ENCODE measurements around the gene MCM8. TPM values are rescaled to one million over a fixed set of nuclear protein-coding genes. Genes with fewer than 3 reads are reported as not detected.

The MCM8 gene
- total and polyA plus RNA-seq, 2 experiments from 2014 or later = 1.5 to 6.7 TPM

DNA sequence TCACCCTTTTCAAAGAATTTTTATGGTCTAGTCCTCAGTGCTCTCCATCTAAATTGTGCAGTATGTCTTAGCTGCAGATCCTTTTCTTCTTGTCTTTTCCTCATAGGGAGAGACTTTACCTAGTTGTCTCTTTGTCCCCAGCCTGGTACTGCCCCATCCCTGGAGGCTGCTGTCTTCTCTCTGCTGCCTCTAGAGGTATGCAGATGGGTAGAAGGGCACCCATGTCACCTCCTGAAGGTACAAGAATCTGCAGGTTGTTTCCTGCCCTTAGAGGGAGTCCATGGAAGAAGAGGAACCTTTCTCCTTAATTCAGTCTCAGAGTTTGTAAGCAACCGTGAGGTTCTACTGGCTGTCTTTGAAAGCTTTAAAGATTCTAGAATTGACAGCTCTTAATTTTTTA, 39.1 kb downstream of the MCM8 start:
- H3K79me2 ChIP-seq = no peaks in the 10 kb centered on the region
- H3K9me3 ChIP-seq (ENCODE audit: low read depth) = no peaks in the 10 kb centered on the region
- H3K4me3 ChIP-seq = no peak overlapping the region
- no peaks in the 10 kb centered on the region for H3K36me3 ChIP-seq (replicated peaks; ENCODE audit: insufficient read depth, low read depth)
- 100% methylated on average over 1 of the region's 1 CpG for WGBS (ENCODE audit: low lambda C conversion rate, missing lambda C conversion rate)
- H3K9me2 ChIP-seq (replicated peaks; ENCODE audit: insufficient read depth) = no peaks in the 10 kb centered on the region
- peaks cover 24% of the 10 kb centered on the region for H3K4me1 ChIP-seq (ENCODE audit: insufficient read depth)
- H2AFZ ChIP-seq = no peak overlapping the region
- no peak overlapping the region for H3K4me2 ChIP-seq
- H4K20me1 ChIP-seq (ENCODE audit: insufficient read depth, poor library complexity, severe bottlenecking) = no peaks in the 10 kb centered on the region
- no peaks in the 10 kb centered on the region for H3K27me3 ChIP-seq
- TF ChIP-seq, protein P1, sequence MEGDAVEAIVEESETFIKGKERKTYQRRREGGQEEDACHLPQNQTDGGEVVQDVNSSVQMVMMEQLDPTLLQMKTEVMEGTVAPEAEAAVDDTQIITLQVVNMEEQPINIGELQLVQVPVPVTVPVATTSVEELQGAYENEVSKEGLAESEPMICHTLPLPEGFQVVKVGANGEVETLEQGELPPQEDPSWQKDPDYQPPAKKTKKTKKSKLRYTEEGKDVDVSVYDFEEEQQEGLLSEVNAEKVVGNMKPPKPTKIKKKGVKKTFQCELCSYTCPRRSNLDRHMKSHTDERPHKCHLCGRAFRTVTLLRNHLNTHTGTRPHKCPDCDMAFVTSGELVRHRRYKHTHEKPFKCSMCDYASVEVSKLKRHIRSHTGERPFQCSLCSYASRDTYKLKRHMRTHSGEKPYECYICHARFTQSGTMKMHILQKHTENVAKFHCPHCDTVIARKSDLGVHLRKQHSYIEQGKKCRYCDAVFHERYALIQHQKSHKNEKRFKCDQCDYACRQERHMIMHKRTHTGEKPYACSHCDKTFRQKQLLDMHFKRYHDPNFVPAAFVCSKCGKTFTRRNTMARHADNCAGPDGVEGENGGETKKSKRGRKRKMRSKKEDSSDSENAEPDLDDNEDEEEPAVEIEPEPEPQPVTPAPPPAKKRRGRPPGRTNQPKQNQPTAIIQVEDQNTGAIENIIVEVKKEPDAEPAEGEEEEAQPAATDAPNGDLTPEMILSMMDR (IDR thresholded peaks at IDR 0.05; ENCODE audit: poor library complexity) = no peak
- no peak for TF ChIP-seq EZH2 (IDR thresholded peaks at IDR 0.05; ENCODE audit: borderline replicate concordance)
- TF ChIP-seq EZH2phosphoT487 (IDR thresholded peaks at IDR 0.05; ENCODE audit: low read depth, severe bottlenecking, unreplicated experiment) = no peak
- DNase-seq (ENCODE audit: low spot score) = no peak
- H3K27ac ChIP-seq = no peak overlapping the region

DNA sequence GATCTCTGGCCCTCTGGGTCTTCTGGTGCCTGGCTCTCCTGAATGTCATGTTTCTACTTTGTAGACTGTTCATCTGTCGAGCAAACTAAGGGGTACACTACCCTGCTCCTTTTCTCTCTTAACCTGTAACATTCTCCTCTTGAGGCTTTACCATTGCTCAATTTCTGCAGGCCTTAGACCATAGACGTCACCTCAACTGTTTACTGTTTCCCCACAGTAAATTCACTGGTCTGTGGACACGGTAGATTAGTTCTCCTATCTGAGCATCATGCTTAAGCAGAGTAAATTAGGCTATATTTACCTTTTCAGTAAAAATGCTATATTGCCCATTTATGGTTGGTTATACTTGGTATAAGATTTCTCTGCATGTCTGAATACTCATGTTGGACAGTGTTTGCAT, 40.5 kb downstream of the MCM8 start:
- no peaks in the 10 kb centered on the region for H4K20me1 ChIP-seq (ENCODE audit: insufficient read depth, poor library complexity, severe bottlenecking)
- H3K27me3 ChIP-seq = no peaks in the 10 kb centered on the region
- no peak for DNase-seq (ENCODE audit: low spot score)
- peak overlapping the region; percentile 75 for H3K27ac ChIP-seq
- 62% methylated on average over 3 of the region's 3 CpGs for WGBS (ENCODE audit: low lambda C conversion rate, missing lambda C conversion rate)
- no peak overlapping the region for H2AFZ ChIP-seq
- no peaks in the 10 kb centered on the region for H3K36me3 ChIP-seq (replicated peaks; ENCODE audit: insufficient read depth, low read depth)
- no peaks in the 10 kb centered on the region for H3K79me2 ChIP-seq
- H3K9me3 ChIP-seq (ENCODE audit: low read depth) = no peaks in the 10 kb centered on the region
- TF ChIP-seq, protein P1 (IDR thresholded peaks at IDR 0.05; ENCODE audit: poor library complexity) = no peak
- TF ChIP-seq EZH2 (IDR thresholded peaks at IDR 0.05; ENCODE audit: borderline replicate concordance) = no peak
- no peak for TF ChIP-seq EZH2phosphoT487 (IDR thresholded peaks at IDR 0.05; ENCODE audit: low read depth, severe bottlenecking, unreplicated experiment)
- H3K4me1 ChIP-seq (ENCODE audit: insufficient read depth) = peaks cover 24% of the 10 kb centered on the region
- no peak overlapping the region for H3K4me3 ChIP-seq
- H3K9me2 ChIP-seq (replicated peaks; ENCODE audit: insufficient read depth) = no peaks in the 10 kb centered on the region
- H3K4me2 ChIP-seq = no peak overlapping the region

DNA sequence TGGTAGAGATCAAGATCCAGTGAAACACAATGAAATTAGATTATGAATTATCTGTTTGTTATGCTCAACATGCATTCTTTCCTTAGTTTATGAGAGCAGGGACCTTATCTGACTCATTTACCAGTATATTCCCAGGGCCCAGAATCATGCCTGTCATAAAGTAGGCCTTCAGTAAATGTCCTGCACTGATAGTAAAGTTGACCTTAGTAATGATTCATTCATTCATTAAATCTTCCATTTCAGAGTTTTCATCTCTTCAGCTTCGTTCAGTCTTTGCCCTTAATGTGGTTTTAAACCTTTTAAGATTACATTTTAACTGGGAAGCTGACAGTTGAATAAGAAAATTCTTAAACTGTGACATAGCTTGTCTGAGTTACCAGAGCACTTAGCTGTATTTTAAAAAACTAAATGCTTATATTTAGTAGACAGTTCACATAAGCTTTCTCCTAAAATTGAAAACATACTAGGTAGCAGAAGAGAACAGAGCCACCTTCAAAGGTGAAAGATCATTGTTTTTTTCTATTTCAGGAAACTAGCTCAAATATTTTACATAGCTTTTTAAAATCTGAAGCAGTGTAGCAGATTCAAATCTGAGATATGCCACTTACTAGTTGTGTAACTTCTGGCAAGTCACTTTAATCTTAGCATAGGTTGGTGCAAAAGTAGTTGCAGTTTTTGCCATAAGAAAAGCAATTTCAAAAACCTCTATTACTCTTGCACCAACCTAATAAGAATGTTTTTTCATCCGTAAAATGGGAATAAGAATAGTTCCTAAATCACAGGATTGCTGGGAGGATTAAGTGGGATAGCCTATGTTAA, 41.4 kb downstream of the MCM8 start:
- peak; percentile 43 for DNase-seq (ENCODE audit: low spot score)
- peaks cover 24% of the 10 kb centered on the region for H3K4me1 ChIP-seq (ENCODE audit: insufficient read depth)
- H3K9me2 ChIP-seq (replicated peaks; ENCODE audit: insufficient read depth) = no peaks in the 10 kb centered on the region
- H4K20me1 ChIP-seq (ENCODE audit: insufficient read depth, poor library complexity, severe bottlenecking) = no peaks in the 10 kb centered on the region
- no peaks in the 10 kb centered on the region for H3K36me3 ChIP-seq (replicated peaks; ENCODE audit: insufficient read depth, low read depth)
- H3K79me2 ChIP-seq = no peaks in the 10 kb centered on the region
- no peak overlapping the region for H3K4me3 ChIP-seq
- H2AFZ ChIP-seq = no peak overlapping the region
- TF ChIP-seq EZH2phosphoT487 (IDR thresholded peaks at IDR 0.05; ENCODE audit: low read depth, severe bottlenecking, unreplicated experiment) = no peak
- TF ChIP-seq, protein P1 (IDR thresholded peaks at IDR 0.05; ENCODE audit: poor library complexity) = no peak
- TF ChIP-seq EZH2 (IDR thresholded peaks at IDR 0.05; ENCODE audit: borderline replicate concordance) = no peak
- H3K9me3 ChIP-seq (ENCODE audit: low read depth) = no peaks in the 10 kb centered on the region
- no peaks in the 10 kb centered on the region for H3K27me3 ChIP-seq
- H3K4me2 ChIP-seq = peak overlapping the region; percentile 39
- peak overlapping the region; percentile 75 for H3K27ac ChIP-seq
- WGBS (ENCODE audit: low lambda C conversion rate, missing lambda C conversion rate) = 53% methylated on average over 2 of the region's 2 CpGs

Measured in hepatocyte (in vitro differentiated cells).